Spinal cord (tissue), 10 donors: ENCODE measurements around the gene ID2. TPM values are rescaled to one million over a fixed set of nuclear protein-coding genes. Genes with fewer than 3 reads are reported as not detected.

Experiments used
- DNase-seq, 6 donors: peaks; one replicate each; pipeline versions ENCODE4 v3.0.0 to v3.0.0-alpha.2; 2013 to 2015; ENCODE audit warnings: low spot score in 6 of 6, low read depth in 4 of 6
- H3K27ac ChIP-seq: one replicate; pipeline ENCODE4 v1.5.1; 2013; ENCODE audit warnings: low read depth, low read length, control low read depth
- H3K27me3 ChIP-seq: one replicate; pipeline ENCODE4 v1.6.1; 2013; ENCODE audit warnings: low read length; ENCODE audit not compliant: control insufficient read depth, insufficient read depth
- H3K36me3 ChIP-seq: one replicate; pipeline ENCODE4 v1.6.1; 2013; ENCODE audit warnings: low read length; ENCODE audit not compliant: control insufficient read depth, insufficient read depth
- H3K4me1 ChIP-seq: one replicate; pipeline ENCODE4 v1.6.1; 2013; ENCODE audit warnings: low read length; ENCODE audit not compliant: control insufficient read depth, insufficient read depth
- H3K4me3 ChIP-seq: one replicate; pipeline ENCODE4 v1.5.1; 2013; ENCODE audit warnings: low read depth, low read length, control low read depth
- H3K9me3 ChIP-seq: one replicate; pipeline ENCODE4 v1.6.1; 2013; ENCODE audit warnings: low read length; ENCODE audit not compliant: control insufficient read depth, insufficient read depth
- WGBS: methylation state at CpG from one replicate; pipeline ENCODE4 v1.1.5; 2013; ENCODE audit warnings: missing lambda C conversion rate; ENCODE audit not compliant: insufficient coverage; 5-methylcytosine and 5-hydroxymethylcytosine counted together
- polyA plus RNA-seq, 2 donors: library from polyadenylated mRNA; unstranded; fragments of 120-200 nt; gene quantifications; one replicate each; pipeline ENCODE4 v1.2.1, GENCODE V29; 2013; ENCODE audit not compliant: insufficient read length in 2 of 2
- total RNA-seq, 2 donors: library from RNA; depleted of rRNA in 1 of 2; stranded (reverse); fragments of 120-200 nt in 1 of 2; fragments of >200 nt in 1 of 2; gene quantifications; one replicate each; pipeline versions ENCODE4 v1.2.3 to v1.2.4, GENCODE V29; 2013 to 2014
- donor health status: healthy.

The ID2 gene
- total and polyA plus RNA-seq, 4 donors = 138 to 235 (median 187) TPM

DNA sequence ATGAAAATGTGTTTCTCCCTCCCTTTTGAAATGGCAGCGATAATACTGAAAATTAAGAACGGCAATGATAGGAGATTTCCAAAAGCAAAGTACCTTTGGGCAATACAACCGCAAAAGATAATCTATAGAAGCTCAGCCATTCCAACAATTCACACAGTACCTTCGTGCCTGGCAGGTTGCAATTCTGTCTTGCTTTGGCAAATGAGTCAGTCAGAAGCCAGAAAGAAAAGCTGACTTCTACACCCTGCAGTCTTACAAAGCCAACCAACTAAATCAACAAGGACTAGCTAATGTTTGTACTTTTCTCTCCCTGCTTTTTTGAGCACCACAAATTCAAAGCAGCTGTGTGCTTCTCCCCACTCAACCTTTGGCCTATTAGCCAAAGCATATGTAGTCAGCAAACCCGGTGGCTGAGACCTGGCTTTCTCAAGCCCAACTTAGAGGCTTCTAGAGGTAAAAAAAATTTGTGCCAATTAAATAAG lies 25.7 kb upstream of the ID2 start:
- no peak overlapping the region for H3K27ac ChIP-seq
- peak in 1 of 6 donors; percentile 15 for DNase-seq
- peaks cover 33% of the 10 kb centered on the region for H3K4me1 ChIP-seq
- WGBS = 69% methylated on average over 2 of the region's 5 CpGs
- no peaks in the 10 kb centered on the region for H3K27me3 ChIP-seq
- H3K4me3 ChIP-seq = no peak overlapping the region
- no peaks in the 10 kb centered on the region for H3K9me3 ChIP-seq
- no peaks in the 10 kb centered on the region for H3K36me3 ChIP-seq

DNA sequence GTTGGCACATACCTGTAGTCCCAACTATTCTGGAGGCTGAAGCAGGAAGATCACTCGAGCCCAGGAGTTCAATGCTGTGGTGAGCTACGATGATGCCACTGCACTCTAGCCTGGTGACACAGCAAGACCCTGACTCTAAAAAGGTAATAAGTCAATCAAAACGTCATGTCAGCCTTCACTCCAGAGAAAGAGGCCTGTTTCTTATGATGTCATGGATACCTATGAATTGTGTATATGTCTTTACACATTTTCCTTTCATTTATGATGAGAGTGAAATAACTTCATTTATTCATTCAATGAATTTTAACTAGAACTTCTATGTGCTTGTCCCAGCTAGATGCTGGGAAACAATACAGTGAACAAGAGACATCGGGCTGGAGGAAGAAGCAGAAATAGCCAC lies 25.0 kb upstream of the ID2 start:
- no peak overlapping the region for H3K4me3 ChIP-seq
- H3K4me1 ChIP-seq = peaks cover 39% of the 10 kb centered on the region
- WGBS = 100% methylated on average over 2 of the region's 4 CpGs
- H3K36me3 ChIP-seq = no peaks in the 10 kb centered on the region
- no peaks in the 10 kb centered on the region for H3K27me3 ChIP-seq
- no peak for DNase-seq
- H3K27ac ChIP-seq = no peak overlapping the region
- H3K9me3 ChIP-seq = no peaks in the 10 kb centered on the region

DNA sequence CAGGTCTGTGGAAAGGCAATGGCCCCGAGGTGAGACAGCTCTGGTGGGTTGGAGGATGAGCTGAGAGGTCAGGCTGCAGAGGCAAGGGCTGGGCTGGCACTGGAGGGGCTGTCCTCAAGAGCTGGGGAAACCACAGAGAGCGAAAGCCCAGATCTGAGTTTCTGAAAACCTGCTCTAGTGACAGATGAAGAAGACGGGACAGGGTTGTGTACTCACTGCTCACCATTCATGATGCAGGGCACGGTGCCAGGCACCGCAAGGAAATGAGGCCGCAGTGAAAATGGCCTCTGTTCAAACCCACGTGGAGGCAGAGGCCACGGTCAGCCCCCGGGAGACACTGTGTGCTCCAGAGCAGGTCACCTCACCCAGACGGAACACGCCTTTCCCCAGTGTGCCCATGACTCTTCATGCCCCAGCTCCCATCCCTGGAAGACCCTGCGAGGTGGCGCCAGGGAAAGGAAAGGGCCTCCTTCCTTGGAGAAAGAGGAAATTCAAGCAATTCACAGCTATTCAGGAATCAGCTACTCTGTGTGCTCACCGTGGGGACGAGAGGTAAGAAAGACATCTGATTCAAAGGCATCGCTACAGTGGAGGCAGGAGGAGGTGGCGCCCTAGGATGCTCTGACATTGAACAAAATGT lies 24.3 kb upstream of the ID2 start:
- no peak for DNase-seq
- H3K9me3 ChIP-seq = no peaks in the 10 kb centered on the region
- no peak overlapping the region for H3K27ac ChIP-seq
- WGBS = 74% methylated on average over 14 of the region's 17 CpGs
- no peaks in the 10 kb centered on the region for H3K36me3 ChIP-seq
- H3K4me3 ChIP-seq = no peak overlapping the region
- H3K27me3 ChIP-seq = no peaks in the 10 kb centered on the region
- peaks cover 43% of the 10 kb centered on the region for H3K4me1 ChIP-seq

DNA sequence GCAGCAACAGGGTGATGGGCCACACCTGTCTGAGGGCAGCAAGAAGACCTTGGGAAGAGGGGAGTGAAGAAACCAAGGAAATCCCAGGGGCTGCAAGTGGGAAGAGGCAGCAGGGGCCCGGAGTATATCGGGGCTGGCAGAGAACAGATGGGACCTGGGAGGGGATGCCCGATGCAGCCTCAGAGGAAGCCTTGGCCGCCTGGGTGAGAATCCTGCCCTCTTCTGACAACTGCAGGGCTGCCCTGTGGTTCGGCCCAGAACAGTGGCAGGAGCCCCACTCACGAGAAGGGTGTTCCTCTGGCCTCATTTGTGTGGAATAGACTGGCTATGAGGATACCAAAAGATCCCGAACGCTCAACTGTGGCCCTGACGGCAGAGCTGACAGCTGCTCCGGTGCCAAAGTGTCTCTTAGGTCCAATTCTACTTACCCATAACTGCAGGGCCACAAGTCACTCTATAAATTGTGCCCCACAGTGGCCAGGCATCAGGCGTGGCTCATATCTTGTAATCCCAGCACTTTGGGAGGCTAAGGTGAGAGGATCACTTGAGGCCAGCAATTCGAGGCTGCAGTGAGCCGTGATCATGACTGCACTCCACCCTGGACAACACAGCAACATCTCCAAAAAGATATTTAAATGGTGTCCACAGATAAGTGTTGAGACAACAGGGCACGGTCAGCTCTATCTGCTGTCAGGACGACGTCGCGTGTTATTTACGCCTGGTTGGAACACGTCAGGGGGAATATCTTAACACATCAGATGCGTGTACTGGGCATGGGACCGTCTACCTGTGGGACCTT lies 23.6 kb upstream of the ID2 start:
- DNase-seq = no peak
- H3K27ac ChIP-seq = no peak overlapping the region
- 97% methylated on average over 22 of the region's 22 CpGs for WGBS

DNA sequence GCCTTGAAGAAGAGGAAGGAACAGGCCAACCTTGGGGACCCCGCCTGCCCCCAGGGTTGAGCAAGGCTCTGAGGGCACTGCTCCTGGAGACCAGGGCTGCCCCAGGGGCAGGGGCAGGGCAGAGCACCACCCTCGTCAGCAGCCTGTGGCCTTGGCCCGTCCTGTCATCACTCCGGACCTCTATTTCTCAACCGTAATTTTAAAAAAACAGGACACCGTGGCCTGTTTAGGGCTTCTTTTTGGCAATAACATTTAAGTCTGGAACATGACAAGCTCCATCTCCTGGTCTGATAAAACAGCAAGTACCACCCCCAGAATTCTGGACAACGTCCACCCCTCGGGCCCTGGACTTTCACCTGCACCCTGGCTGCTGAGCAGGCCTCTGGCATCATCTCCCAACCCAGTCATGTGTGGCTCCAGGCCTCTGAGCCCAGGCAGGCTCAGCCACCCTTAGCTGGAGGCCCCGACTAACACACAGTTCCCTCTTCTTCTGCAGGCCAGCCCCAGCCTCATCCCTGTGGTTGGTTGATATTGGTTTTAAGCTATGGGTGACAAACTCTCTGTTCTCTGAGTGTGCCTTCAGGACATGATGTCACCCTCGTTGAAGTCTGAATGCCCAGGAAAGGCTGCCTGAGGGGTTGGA lies 22.6 kb upstream of the ID2 start:
- H3K27ac ChIP-seq = no peak overlapping the region
- no peak for DNase-seq
- WGBS = 90% methylated on average over 9 of the region's 10 CpGs
- H3K4me3 ChIP-seq = no peak overlapping the region
- peaks cover 27% of the 10 kb centered on the region for H3K4me1 ChIP-seq
- H3K36me3 ChIP-seq = no peaks in the 10 kb centered on the region
- H3K27me3 ChIP-seq = no peaks in the 10 kb centered on the region
- no peaks in the 10 kb centered on the region for H3K9me3 ChIP-seq

More for the DNA sequence above, 23.6 kb upstream of the ID2 start:
- H3K36me3 ChIP-seq = no peaks in the 10 kb centered on the region
- H3K4me3 ChIP-seq = no peak overlapping the region
- no peaks in the 10 kb centered on the region for H3K27me3 ChIP-seq
- H3K4me1 ChIP-seq = peaks cover 36% of the 10 kb centered on the region
- H3K9me3 ChIP-seq = no peaks in the 10 kb centered on the region

DNA sequence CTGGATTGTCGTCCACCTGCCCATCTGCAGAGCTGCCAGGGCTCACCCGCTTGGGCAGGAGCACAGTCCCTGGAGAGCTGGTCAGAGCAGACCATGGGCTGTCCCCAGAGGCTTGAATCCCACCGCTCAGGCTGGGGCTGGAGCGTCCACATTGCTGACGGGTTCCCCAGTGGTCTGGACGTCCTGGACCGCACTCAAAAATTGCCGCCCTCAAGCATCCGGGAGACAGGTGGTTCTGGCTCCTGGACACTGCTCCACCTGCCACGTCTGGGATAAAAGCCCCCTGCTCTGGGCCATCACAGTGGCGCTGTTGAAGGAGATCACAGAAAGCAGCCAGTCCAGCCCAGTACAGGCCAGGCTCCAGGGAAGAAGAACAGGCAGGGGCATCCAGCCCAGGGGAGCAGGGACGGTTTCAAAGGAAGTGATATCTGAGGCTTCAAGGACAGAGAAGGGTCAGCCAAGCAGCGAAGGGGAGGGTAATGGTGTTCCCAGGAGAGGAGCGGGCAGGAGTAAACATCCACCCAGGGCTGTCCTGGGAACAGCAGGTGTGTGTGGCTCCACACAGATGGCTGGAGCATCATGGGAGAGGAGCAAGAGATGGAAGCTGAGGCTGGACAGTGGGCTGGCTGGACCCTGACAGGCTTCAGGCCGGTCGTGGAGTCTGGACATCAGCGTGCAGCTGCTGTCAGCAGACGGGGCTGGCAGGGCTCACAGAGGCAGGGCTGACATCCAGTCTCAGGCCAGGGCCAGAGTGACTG lies 21.9 kb upstream of the ID2 start:
- Histone ChIP-seq H3K27ac (no peak overlapping the region), H3K9me3 (no peaks in the 10 kb centered on the region), H3K27me3 (no peaks in the 10 kb centered on the region), H3K36me3 (no peaks in the 10 kb centered on the region), H3K4me1 (peaks cover 26% of the 10 kb centered on the region), H3K4me3 (no peak overlapping the region)
- DNase-seq = no peak
- 82% methylated on average over 18 of the region's 18 CpGs for WGBS

DNA sequence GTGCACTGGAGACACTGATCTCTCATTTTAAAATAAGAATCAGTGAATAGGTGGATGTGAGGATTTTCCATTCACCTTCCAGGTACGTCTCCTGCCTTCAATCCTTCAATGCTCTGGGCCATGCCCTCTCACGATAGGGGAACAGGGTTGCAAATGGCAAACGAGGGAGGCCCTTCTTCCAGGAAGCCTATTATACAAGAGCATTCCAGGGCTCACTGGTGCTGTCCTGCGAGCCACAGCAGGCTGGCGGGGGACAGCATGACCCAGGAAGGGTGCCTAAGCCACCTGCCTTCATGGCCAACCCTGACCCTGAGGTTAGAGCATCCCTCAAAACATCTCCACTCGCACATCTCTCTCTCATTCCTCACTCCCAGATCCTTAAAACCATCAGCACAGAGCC lies 20.6 kb upstream of the ID2 start:
- Histone ChIP-seq H3K9me3 (no peaks in the 10 kb centered on the region), H3K27me3 (no peaks in the 10 kb centered on the region), H3K36me3 (no peaks in the 10 kb centered on the region), H3K27ac (no peak overlapping the region), H3K4me3 (no peak overlapping the region), H3K4me1 (peaks cover 26% of the 10 kb centered on the region)
- DNase-seq = no peak
- 83% methylated on average over 6 of the region's 6 CpGs for WGBS

DNA sequence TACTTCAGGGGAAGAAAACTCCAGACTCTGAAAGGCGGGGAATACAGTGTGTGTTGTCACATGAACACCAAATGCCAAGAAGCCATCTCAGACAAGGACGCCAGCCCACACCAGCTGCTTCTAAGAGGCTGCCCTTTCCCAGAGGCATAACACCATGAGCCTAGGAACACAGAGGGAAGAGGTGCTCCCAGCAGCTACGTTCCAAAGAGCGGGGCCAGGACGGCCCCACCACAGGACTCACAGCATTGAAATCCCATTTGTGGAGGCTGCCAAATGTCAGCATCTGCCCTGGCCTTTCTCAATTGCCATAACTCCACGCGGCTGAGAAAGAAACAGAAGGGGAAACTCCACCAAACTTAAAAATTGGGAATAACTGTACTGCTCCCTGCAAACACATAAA lies 20.1 kb upstream of the ID2 start:
- Histone ChIP-seq H3K4me1 (peaks cover 26% of the 10 kb centered on the region), H3K9me3 (no peaks in the 10 kb centered on the region), H3K27me3 (no peaks in the 10 kb centered on the region), H3K36me3 (no peaks in the 10 kb centered on the region), H3K4me3 (no peak overlapping the region), H3K27ac (no peak overlapping the region)
- WGBS = 70% methylated on average over 5 of the region's 7 CpGs
- peak in 1 of 6 donors; percentile 35 for DNase-seq

DNA sequence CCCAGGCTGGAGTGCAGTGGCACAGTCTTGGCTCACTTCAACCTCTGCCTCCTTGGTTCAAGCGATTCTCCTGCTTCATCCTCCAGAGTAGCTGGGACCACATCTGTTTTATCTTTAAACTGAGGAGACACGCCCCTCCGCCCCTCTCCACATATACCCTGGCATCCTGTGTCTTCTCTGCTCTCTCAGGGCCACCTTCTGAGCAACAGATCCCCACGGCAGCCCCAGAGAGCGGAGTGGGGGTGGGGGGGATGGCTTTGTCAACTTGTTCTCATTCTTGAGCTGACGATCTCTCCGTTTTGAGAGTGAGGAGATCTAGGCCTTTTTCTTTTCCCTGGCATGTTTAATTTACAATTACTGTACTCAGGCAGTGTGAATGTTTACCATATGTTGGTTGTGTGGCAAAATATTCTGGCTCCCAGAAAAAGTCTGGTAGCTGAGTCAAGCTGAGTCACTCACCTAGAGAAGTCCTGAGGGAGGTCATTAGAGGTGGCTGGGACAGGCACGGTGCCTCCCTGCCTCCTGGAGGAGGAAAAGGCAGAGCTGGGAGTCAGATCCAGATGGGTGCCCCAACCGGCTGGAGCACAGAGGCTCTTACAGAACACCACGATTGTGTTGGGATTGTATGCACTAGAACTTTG lies 19.5 kb upstream of the ID2 start:
- no peaks in the 10 kb centered on the region for H3K36me3 ChIP-seq
- WGBS = 93% methylated on average over 4 of the region's 10 CpGs
- H3K27me3 ChIP-seq = no peaks in the 10 kb centered on the region
- no peak overlapping the region for H3K27ac ChIP-seq
- peaks cover 24% of the 10 kb centered on the region for H3K4me1 ChIP-seq
- H3K9me3 ChIP-seq = no peaks in the 10 kb centered on the region
- H3K4me3 ChIP-seq = no peak overlapping the region
- DNase-seq = no peak
